ENCODE results near the gene ZC3HAV1. TPM values are rescaled to one million over a fixed set of nuclear protein-coding genes. Genes with fewer than 3 reads are reported as not detected.

Gene ZC3HAV1
- total and polyA plus RNA-seq, 9 of the 15 experiments (the other 6 are each of a cell fraction or from before 2014, with no cell fraction given): 11.9 to 40.5 (median 23.9) TPM

DNA sequence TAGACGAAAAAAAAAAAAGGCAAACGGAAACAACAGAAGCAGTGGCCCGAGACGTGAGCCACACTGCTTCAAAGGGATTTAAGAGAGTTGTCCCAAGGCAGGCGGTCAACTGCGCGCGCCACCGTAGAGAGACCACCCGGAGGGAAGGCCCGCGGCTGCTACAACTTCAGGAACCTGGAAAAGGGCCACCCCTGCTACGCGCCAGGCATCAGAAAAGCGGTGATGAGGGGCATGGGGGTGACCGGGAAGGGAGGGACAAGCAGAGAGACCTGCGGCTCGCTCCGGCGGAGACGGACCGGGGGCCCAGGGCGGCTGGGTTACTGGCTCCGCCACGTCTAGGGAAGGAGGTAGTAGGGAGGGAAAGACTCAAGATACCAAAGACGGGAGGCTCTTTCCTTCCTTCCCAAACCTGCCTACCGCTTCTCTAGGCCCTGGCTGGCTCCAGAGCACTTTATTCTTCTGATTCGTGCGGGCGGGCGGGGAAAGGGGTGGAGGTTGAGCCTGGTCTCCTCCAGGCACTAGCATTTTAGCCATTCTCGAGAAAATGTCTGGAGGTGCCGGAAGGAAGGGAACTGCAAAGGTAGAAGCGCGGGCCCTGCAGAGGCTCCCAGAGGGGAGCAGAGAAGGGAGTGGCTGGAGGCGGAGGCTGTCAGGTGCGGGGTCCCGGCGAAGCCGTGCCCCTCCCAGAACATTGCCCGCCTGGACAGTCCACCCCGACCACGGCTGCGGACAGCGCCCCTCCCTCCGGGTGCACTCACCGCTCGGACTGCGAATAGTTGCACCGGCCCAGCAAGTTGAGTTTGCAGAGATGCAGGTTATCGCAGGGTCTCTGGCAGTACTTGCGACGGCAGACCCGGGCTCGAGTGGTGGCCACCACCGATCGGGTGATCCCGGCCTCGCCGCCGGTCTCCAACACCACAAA, 993 bp downstream of the ZC3HAV1 start (continued):
- TF ChIP-seq PPARD (CRISPR knock-in tag; IDR thresholded peaks at IDR 0.05): no peak
- TF ChIP-seq ZNF431 (CRISPR knock-in tag; IDR thresholded peaks at IDR 0.05): no peak
- TF ChIP-seq NCOR1 (IDR thresholded peaks at IDR 0.05): no peak
- peak in 1 of 3 experiments; percentile 25 for TF ChIP-seq YY1 (IDR thresholded peaks at IDR 0.05; ENCODE audit: borderline replicate concordance in 1 of 3, control insufficient read depth in 1 of 3, extremely low read depth in 1 of 3, insufficient read depth in 3 of 3, insufficient read length in 1 of 3, insufficient replicate concordance in 2 of 3, low read depth in 1 of 3, low read length in 2 of 3)
- no peak for TF ChIP-seq ZNF444 (CRISPR knock-in tag; IDR thresholded peaks at IDR 0.05)
- TF ChIP-seq, protein P1, sequence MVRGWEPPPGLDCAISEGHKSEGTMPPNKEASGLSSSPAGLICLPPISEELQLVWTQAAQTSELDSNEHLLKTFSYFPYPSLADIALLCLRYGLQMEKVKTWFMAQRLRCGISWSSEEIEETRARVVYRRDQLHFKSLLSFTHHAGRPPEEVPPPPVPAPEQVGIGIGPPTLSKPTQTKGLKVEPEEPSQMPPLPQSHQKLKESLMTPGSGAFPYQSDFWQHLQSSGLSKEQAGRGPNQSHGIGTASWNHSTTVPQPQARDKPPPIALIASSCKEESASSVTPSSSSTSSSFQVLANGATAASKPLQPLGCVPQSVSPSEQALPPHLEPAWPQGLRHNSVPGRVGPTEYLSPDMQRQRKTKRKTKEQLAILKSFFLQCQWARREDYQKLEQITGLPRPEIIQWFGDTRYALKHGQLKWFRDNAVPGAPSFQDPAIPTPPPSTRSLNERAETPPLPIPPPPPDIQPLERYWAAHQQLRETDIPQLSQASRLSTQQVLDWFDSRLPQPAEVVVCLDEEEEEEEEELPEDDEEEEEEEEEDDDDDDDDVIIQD (CRISPR knock-in tag; IDR thresholded peaks at IDR 0.05): no peak
- no peak for TF ChIP-seq ZNF121 (CRISPR knock-in tag; conservative IDR thresholded peaks at IDR 0.05)
- no peak for TF ChIP-seq BRCA1 (IDR thresholded peaks at IDR 0.05)
- TF ChIP-seq BRCA1 (CRISPR knock-in tag; IDR thresholded peaks at IDR 0.05): 0 out of 2 replicates have a peak, but pooled peaks have one; percentile 81
- TF ChIP-seq ESRRA (IDR thresholded peaks at IDR 0.05; ENCODE audit: borderline replicate concordance, low read depth): no peak
- TF ChIP-seq CREB1 (IDR thresholded peaks at IDR 0.05): 0 out of 2 replicates have a peak, but pooled peaks have one; percentile 4
- TF ChIP-seq CREB1 (CRISPR knock-in tag; IDR thresholded peaks at IDR 0.05): no peak
- 0 out of 2 replicates have a peak, but pooled peaks have one; percentile 1 for TF ChIP-seq NFRKB (IDR thresholded peaks at IDR 0.05; ENCODE audit: low read depth)
- no peak for TF ChIP-seq ZNF184 (CRISPR knock-in tag; IDR thresholded peaks at IDR 0.05)
- peak; percentile 43 for TF ChIP-seq FUS (optimal IDR thresholded peaks at IDR 0.05; ENCODE audit: low read depth, low read length)
- no peak for TF ChIP-seq TOE1 (IDR thresholded peaks at IDR 0.05; ENCODE audit: borderline replicate concordance)
- no peak for TF ChIP-seq TOE1 (CRISPR knock-in tag; IDR thresholded peaks at IDR 0.05; ENCODE audit: borderline replicate concordance, low read depth)
- TF ChIP-seq, protein P2, sequence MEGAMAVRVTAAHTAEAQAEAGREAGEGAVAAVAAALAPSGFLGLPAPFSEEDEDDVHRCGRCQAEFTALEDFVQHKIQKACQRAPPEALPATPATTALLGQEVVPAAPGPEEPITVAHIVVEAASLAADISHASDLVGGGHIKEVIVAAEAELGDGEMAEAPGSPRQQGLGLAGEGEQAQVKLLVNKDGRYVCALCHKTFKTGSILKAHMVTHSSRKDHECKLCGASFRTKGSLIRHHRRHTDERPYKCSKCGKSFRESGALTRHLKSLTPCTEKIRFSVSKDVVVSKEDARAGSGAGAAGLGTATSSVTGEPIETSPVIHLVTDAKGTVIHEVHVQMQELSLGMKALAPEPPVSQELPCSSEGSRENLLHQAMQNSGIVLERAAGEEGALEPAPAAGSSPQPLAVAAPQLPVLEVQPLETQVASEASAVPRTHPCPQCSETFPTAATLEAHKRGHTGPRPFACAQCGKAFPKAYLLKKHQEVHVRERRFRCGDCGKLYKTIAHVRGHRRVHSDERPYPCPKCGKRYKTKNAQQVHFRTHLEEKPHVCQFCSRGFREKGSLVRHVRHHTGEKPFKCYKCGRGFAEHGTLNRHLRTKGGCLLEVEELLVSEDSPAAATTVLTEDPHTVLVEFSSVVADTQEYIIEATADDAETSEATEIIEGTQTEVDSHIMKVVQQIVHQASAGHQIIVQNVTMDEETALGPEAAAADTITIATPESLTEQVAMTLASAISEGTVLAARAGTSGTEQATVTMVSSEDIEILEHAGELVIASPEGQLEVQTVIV (CRISPR knock-in tag; IDR thresholded peaks at IDR 0.05; ENCODE audit: borderline replicate concordance): no peak
- no peak for TF ChIP-seq LARP7 (IDR thresholded peaks at IDR 0.05)
- TF ChIP-seq LCOR (CRISPR knock-in tag; IDR thresholded peaks at IDR 0.05): no peak; the same call in 1 of the 2 replicates
- TF ChIP-seq CEBPG (CRISPR knock-in tag; IDR thresholded peaks at IDR 0.05): peak; percentile 60; the same call in 1 of the 2 replicates
- TF ChIP-seq CEBPG (tag; conservative IDR thresholded peaks at IDR 0.05 in 1 of 2, IDR thresholded peaks at IDR 0.05 in 1 of 2): no peak
- TF ChIP-seq, protein P3, sequence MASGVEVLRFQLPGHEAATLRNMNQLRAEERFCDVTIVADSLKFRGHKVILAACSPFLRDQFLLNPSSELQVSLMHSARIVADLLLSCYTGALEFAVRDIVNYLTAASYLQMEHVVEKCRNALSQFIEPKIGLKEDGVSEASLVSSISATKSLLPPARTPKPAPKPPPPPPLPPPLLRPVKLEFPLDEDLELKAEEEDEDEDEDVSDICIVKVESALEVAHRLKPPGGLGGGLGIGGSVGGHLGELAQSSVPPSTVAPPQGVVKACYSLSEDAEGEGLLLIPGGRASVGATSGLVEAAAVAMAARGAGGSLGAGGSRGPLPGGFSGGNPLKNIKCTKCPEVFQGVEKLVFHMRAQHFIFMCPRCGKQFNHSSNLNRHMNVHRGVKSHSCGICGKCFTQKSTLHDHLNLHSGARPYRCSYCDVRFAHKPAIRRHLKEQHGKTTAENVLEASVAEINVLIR (CRISPR knock-in tag; IDR thresholded peaks at IDR 0.05): no peak

All from K562 (cell line).